Measurements from ENCODE around the gene CSTB. TPM values are rescaled to one million over a fixed set of nuclear protein-coding genes. Genes with fewer than 3 reads are reported as not detected.

CSTB gene
- total and polyA plus RNA-seq, 4 donors: 3.8 to 62.4 (median 33.7) TPM

DNA sequence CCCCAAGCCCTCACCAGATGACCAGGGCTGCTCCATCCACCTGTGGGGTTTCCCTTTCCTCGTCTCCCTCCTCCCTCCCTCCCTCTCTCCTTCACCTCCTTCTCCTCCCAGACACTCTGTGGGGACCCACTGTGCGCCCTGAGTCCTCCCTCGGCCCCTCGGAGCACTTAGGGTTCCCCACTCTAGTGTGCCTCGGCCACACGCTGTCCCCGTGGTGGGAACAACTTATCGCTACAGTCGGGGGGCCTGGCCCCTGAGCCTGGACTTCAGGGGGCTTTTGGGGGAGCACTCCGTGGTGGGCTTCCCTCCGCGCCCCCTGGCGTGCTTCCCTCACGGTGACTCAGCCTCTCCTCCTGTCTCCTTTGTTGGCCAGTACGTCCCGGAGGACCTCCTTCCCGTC lies 27.5 kb downstream of the CSTB start:
- no peak overlapping the region for H3K4me3 ChIP-seq (ENCODE audit: low read depth in 1 of 3, low read length in 3 of 3)
- no peak for DNase-seq (ENCODE audit: low spot score)
- H3K27me3 ChIP-seq (ENCODE audit: control insufficient read depth in 4 of 4, insufficient read depth in 4 of 4, low read length in 3 of 4): no peaks in the 10 kb centered on the region
- H3K36me3 ChIP-seq (ENCODE audit: control insufficient read depth in 4 of 4, insufficient read depth in 3 of 4, low read depth in 1 of 4, low read length in 3 of 4): peaks cover 18 to 74% (median 28%) of the 10 kb centered on the region in 4 donors
- no peaks in the 10 kb centered on the region for H3K9me3 ChIP-seq (ENCODE audit: control insufficient read depth in 4 of 4, low read length in 3 of 4)
- WGBS: 95% methylated on average over 17 of the region's 17 CpGs
- H3K27ac ChIP-seq (ENCODE audit: low read depth in 1 of 2, low read length in 2 of 2): no peak overlapping the region
- H3K4me1 ChIP-seq (ENCODE audit: control insufficient read depth in 4 of 4, insufficient read depth in 4 of 4, low read length in 3 of 4): no peaks in the 10 kb centered on the region
- H3K9ac ChIP-seq (ENCODE audit: low read depth in 1 of 2, low read length in 2 of 2): no peak overlapping the region
- TF ChIP-seq EGR1 (IDR thresholded peaks at IDR 0.05; ENCODE audit: low read depth in 2 of 2) (no peak), NR2F2 (IDR thresholded peaks at IDR 0.05) (no peak)
- TF ChIP-seq, protein P1, sequence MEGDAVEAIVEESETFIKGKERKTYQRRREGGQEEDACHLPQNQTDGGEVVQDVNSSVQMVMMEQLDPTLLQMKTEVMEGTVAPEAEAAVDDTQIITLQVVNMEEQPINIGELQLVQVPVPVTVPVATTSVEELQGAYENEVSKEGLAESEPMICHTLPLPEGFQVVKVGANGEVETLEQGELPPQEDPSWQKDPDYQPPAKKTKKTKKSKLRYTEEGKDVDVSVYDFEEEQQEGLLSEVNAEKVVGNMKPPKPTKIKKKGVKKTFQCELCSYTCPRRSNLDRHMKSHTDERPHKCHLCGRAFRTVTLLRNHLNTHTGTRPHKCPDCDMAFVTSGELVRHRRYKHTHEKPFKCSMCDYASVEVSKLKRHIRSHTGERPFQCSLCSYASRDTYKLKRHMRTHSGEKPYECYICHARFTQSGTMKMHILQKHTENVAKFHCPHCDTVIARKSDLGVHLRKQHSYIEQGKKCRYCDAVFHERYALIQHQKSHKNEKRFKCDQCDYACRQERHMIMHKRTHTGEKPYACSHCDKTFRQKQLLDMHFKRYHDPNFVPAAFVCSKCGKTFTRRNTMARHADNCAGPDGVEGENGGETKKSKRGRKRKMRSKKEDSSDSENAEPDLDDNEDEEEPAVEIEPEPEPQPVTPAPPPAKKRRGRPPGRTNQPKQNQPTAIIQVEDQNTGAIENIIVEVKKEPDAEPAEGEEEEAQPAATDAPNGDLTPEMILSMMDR (IDR thresholded peaks at IDR 0.05; ENCODE audit: low read depth, low read length, missing input control): no peak
- TF ChIP-seq, protein P2, sequence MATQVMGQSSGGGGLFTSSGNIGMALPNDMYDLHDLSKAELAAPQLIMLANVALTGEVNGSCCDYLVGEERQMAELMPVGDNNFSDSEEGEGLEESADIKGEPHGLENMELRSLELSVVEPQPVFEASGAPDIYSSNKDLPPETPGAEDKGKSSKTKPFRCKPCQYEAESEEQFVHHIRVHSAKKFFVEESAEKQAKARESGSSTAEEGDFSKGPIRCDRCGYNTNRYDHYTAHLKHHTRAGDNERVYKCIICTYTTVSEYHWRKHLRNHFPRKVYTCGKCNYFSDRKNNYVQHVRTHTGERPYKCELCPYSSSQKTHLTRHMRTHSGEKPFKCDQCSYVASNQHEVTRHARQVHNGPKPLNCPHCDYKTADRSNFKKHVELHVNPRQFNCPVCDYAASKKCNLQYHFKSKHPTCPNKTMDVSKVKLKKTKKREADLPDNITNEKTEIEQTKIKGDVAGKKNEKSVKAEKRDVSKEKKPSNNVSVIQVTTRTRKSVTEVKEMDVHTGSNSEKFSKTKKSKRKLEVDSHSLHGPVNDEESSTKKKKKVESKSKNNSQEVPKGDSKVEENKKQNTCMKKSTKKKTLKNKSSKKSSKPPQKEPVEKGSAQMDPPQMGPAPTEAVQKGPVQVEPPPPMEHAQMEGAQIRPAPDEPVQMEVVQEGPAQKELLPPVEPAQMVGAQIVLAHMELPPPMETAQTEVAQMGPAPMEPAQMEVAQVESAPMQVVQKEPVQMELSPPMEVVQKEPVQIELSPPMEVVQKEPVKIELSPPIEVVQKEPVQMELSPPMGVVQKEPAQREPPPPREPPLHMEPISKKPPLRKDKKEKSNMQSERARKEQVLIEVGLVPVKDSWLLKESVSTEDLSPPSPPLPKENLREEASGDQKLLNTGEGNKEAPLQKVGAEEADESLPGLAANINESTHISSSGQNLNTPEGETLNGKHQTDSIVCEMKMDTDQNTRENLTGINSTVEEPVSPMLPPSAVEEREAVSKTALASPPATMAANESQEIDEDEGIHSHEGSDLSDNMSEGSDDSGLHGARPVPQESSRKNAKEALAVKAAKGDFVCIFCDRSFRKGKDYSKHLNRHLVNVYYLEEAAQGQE (IDR thresholded peaks at IDR 0.05): no peak

DNA sequence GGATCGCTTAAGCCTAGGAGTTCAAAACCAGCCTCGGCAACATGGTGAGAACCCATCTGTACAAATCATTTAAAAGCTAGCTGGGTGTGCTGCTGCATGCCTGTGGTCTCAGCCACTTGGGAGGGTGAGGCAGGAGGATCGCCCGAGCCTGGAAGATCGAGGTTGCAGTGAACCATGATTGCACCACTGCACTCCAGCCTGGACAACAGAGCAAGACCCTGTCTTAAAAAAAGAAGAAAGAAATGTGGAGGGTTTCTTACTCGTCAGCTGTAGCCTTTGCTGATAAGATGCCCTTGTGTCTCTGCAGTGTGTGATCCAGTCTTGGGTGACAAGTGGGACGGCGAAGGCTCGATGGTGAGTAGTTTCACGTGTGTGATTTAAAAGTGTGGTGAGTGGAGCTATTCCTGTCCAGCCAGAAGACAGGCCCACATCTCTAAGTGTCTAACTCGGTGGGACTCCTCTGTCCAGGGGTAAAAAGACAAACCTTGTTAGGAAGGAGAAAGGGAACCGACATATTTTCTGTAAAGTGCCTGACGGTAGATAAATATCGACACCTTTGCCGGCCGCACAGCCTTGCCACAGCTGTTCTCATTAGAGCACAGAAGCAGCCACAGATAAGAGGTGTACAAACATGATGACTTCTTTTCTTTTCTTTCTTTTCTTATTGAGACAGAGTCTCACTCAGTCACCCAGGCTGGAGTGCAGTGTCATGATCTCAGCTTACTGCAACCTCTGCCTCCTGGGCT lies 30.2 kb downstream of the CSTB start:
- DNase-seq (ENCODE audit: low spot score): no peak
- WGBS: 95% methylated on average over 16 of the region's 16 CpGs
- TF ChIP-seq EGR1 (IDR thresholded peaks at IDR 0.05; ENCODE audit: low read depth in 2 of 2) (no peak), GABPA (IDR thresholded peaks at IDR 0.05 in 1 of 2, conservative IDR thresholded peaks at IDR 0.05 in 1 of 2) (no peak), JUND (IDR thresholded peaks at IDR 0.05) (no peak)
- TF ChIP-seq, protein P2 (IDR thresholded peaks at IDR 0.05): no peak
- Histone ChIP-seq H3K9me3 (ENCODE audit: control insufficient read depth in 4 of 4, low read length in 3 of 4) (no peaks in the 10 kb centered on the region), H3K9ac (ENCODE audit: low read depth in 1 of 2, low read length in 2 of 2) (no peak overlapping the region), H3K36me3 (ENCODE audit: control insufficient read depth in 4 of 4, insufficient read depth in 3 of 4, low read depth in 1 of 4, low read length in 3 of 4) (peaks cover 18 to 53% (median 24%) of the 10 kb centered on the region in 4 donors), H3K4me3 (ENCODE audit: low read depth in 1 of 3, low read length in 3 of 3) (no peak overlapping the region), H3K27ac (ENCODE audit: low read depth in 1 of 2, low read length in 2 of 2) (no peak overlapping the region), H3K27me3 (ENCODE audit: control insufficient read depth in 4 of 4, insufficient read depth in 4 of 4, low read length in 3 of 4) (no peaks in the 10 kb centered on the region), H3K4me1 (ENCODE audit: control insufficient read depth in 4 of 4, insufficient read depth in 4 of 4, low read length in 3 of 4) (no peaks in the 10 kb centered on the region)
